Duodenal mucosa (tissue), 2 donors: ENCODE measurements around the gene GJA5.

ENCODE experiments used
- H3K27ac ChIP-seq: one replicate; pipeline ENCODE4 v1.7.0; 2013; ENCODE audit warnings: low read depth, low read length
- H3K27me3 ChIP-seq, 2 donors: one replicate each; pipeline ENCODE4 v1.7.0; 2013; ENCODE audit warnings: low read length in 2 of 2, control low read depth in 1 of 2; ENCODE audit not compliant: insufficient read depth in 2 of 2, control insufficient read depth in 1 of 2
- H3K36me3 ChIP-seq, 2 donors: one replicate each; pipeline ENCODE4 v1.7.0; 2013; ENCODE audit warnings: low read length in 2 of 2, control low read depth in 1 of 2; ENCODE audit not compliant: insufficient read depth in 2 of 2, control insufficient read depth in 1 of 2
- H3K4me1 ChIP-seq, 2 donors: one replicate each; pipeline ENCODE4 v1.7.0; 2013; ENCODE audit warnings: low read length in 2 of 2, control low read depth in 1 of 2; ENCODE audit not compliant: insufficient read depth in 2 of 2, control insufficient read depth in 1 of 2
- H3K4me3 ChIP-seq, 2 donors: one replicate each; pipeline ENCODE4 v1.7.0; 2013; ENCODE audit warnings: low read length in 2 of 2, low read depth in 1 of 2
- H3K9ac ChIP-seq, 2 donors: one replicate each; pipeline ENCODE4 v1.7.0; 2013; ENCODE audit warnings: low read length in 2 of 2, low read depth in 1 of 2
- H3K9me3 ChIP-seq, 2 donors: one replicate each; pipeline ENCODE4 v1.7.0; 2013; ENCODE audit warnings: low read length in 2 of 2, control low read depth in 1 of 2; ENCODE audit not compliant: control insufficient read depth in 1 of 2

Gene GJA5

GRCh38 chr1:147768101-147768500 lies 7.7 kb upstream of the GJA5 start:
- Histone ChIP-seq H3K27ac (no peak overlapping the region), H3K27me3 (peaks cover 0 to 2% of the 10 kb centered on the region in 2 donors), H3K9me3 (no peaks in the 10 kb centered on the region), H3K36me3 (no peaks in the 10 kb centered on the region), H3K9ac (no peak overlapping the region), H3K4me3 (no peak overlapping the region), H3K4me1 (peaks cover 0 to under 1% of the 10 kb centered on the region in 2 donors)

DNA sequence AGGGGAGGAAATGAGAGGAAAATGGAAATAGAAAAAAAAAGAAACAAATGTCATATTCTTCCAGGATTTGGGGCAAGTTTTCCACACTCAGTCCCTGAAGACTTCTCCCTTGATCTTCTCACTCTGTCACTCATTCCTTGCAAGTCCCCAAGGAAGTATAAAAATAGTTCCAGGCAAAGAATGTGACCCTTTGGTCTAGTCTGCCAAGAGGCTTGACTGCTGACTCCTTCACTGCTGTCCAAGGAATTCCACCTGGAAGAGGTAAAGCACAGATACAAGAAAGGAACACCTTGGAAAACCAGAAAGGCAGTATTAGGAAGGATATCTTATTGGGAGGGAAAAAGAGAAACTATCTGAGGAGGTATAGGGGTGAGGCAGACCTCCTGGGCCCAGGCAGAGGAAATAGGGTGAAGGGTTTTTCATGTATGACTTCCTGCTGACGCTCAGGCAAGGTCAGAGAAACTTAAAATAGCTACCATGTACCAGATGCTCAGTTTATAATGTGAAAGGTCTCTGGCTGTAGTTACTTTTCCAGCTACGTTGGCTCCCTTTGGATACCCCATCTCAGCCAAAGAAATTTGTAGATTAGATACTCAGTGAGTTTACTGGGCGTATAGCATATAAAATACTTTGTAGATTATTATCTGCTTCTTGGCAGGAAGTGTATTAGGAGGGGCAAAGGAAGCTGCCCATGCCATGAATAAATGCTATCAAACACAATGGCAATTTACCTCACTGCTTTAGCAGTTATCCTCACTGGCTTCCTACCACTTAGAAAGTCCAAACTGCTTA lies 2.0 kb upstream of the GJA5 start:
- Histone ChIP-seq H3K4me3 (no peak overlapping the region), H3K9ac (no peak overlapping the region), H3K36me3 (no peaks in the 10 kb centered on the region), H3K27ac (no peak overlapping the region), H3K27me3 (peaks cover 0 to 12% of the 10 kb centered on the region in 2 donors), H3K4me1 (peaks cover 0 to 6% of the 10 kb centered on the region in 2 donors), H3K9me3 (no peaks in the 10 kb centered on the region)

- Histone ChIP-seq H3K9ac (no peak overlapping the region), H3K4me3 (no peak overlapping the region), H3K4me1 (peaks cover 0 to 6% of the 10 kb centered on the region in 2 donors), H3K27me3 (peaks cover 0 to 15% of the 10 kb centered on the region in 2 donors), H3K9me3 (no peaks in the 10 kb centered on the region), H3K27ac (no peak overlapping the region), H3K36me3 (no peaks in the 10 kb centered on the region)
Measured at GRCh38 chr1:147758379-147759100, 1.9 kb downstream of the GJA5 start.

DNA sequence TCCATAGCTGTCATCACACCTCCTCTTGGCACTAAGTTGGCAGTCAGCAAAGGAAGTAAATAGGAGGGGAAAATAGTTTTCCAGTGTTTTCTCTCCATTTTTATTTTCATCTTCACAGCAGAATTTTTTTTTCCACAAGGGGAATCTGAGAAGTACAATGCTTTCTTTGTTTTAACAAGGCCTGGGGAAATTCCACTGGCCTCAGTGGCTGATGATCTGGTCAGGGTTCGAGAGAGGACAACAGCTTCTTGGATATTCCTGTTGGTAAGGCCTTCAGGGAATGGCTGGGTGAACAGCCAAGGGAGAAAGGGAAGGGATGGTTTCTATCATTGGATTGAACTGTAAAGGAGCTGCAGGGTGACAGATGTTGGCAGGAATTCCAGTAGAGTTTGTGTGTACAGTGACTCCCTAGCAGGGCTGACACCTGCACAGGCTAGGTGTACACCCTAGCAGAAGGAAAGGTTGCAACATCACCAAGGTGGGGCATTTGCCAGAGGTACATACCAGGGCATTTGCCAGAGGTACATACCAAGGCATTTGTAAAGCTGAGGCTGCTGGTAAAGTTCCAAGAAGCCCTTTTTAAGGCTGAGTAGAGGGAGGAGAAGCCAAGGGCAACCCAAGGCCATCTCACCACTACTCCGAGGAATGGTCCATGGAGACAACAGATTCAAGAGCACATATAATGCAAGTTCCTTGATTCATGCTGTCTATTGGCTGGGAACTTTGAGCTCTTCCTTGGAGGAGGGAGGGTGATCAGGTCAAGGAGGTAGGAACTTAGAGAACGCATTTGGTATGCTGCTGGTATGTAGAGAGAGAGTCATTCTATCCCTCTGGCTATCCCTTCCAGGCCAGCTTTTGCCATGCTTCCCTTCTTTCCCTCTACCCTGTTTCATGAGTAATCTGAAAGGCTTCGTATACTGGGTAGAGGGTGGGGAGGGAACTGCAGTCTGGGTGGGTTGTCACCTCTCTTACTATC lies 3.1 kb downstream of the GJA5 start:
- Histone ChIP-seq H3K9ac (no peak overlapping the region), H3K4me3 (no peak overlapping the region), H3K27ac (no peak overlapping the region), H3K4me1 (no peaks in the 10 kb centered on the region), H3K27me3 (peaks cover 0 to 15% of the 10 kb centered on the region in 2 donors), H3K9me3 (no peaks in the 10 kb centered on the region), H3K36me3 (no peaks in the 10 kb centered on the region)

GRCh38 chr1:147756341-147756740 lies 4.1 kb downstream of the GJA5 start:
- Histone ChIP-seq H3K27ac (no peak overlapping the region), H3K9me3 (no peaks in the 10 kb centered on the region), H3K4me3 (no peak overlapping the region), H3K27me3 (peaks cover 0 to 15% of the 10 kb centered on the region in 2 donors), H3K4me1 (no peaks in the 10 kb centered on the region), H3K36me3 (no peaks in the 10 kb centered on the region), H3K9ac (no peak overlapping the region)

- H3K27me3 ChIP-seq = peaks cover 0 to 10% of the 10 kb centered on the region in 2 donors
- H3K9me3 ChIP-seq = no peaks in the 10 kb centered on the region
- H3K9ac ChIP-seq = no peak overlapping the region
- H3K4me3 ChIP-seq = no peak overlapping the region
- H3K27ac ChIP-seq = no peak overlapping the region
- no peaks in the 10 kb centered on the region for H3K36me3 ChIP-seq
- no peaks in the 10 kb centered on the region for H3K4me1 ChIP-seq
Measured at GRCh38 chr1:147754661-147755060, 5.7 kb downstream of the GJA5 start.

DNA sequence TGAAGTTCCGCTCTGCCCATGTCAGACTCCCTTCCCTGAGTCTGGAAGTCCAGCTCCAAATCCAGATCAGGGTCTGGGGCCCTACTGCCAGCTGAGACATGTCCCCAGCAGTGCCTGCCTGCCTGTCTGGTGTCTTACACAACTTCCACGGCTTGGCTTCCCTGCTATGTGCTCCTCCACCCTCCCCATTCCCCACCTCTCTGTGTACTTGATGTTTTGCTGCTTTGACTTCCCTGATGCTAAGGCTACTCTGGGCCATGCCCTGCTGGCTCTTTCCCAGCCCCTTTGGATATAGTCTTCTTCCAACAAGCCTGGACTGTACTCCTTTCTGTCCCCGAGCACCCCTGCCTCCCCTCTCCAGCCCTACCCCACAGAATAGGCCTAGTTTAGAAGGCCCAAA lies 7.3 kb downstream of the GJA5 start:
- Histone ChIP-seq H3K9me3 (no peaks in the 10 kb centered on the region), H3K9ac (no peak overlapping the region), H3K27ac (no peak overlapping the region), H3K27me3 (peaks cover 0 to 3% of the 10 kb centered on the region in 2 donors), H3K4me3 (no peak overlapping the region), H3K4me1 (no peaks in the 10 kb centered on the region), H3K36me3 (no peaks in the 10 kb centered on the region)

DNA sequence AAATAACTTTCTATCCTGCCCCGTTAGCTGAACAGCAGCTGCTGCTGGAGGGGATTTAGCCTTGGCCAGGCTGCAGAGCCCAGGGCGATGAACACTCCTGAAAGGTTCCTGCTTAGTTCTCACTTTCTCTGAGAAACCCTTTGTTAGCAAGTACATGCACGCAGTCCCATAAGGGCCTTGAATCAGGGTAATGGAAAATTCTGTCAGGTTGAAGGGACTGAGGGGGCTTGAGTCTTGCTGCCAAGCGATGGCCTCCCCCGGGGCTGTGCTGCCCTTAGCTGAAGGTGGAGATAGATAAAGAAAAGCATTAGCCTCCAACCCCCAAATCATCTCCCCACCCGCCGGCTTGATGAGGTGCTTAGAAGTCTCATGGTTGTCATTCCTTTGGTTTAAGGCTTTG lies 7.9 kb downstream of the GJA5 start:
- no peaks in the 10 kb centered on the region for H3K4me1 ChIP-seq
- H3K9ac ChIP-seq = no peak overlapping the region
- H3K36me3 ChIP-seq = no peaks in the 10 kb centered on the region
- no peak overlapping the region for H3K4me3 ChIP-seq
- peaks cover 0 to 3% of the 10 kb centered on the region in 2 donors for H3K27me3 ChIP-seq
- no peak overlapping the region for H3K27ac ChIP-seq
- H3K9me3 ChIP-seq = no peaks in the 10 kb centered on the region

DNA sequence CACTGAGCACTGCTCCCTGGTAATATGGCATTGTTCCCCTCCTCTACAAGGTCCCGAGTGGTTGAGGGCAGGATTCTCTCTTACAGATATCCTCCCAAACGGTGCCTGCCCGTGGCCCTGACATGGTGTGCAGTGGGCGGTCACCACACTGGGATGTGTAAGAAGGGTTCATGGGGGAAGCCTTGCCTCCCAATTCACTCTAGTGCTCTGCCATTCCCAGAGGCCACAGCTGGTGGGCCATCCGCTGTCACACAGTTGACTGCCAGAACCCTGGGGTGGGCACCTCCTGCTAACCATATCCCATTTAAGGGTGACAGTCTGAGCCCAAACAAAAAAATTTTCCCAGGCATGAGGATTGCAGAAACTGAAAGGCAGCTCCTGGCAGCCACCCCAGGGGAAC lies 9.1 kb downstream of the GJA5 start:
- H3K27me3 ChIP-seq = no peaks in the 10 kb centered on the region
- H3K27ac ChIP-seq = no peak overlapping the region
- H3K9me3 ChIP-seq = no peaks in the 10 kb centered on the region
- H3K9ac ChIP-seq = no peak overlapping the region
- no peak overlapping the region for H3K4me3 ChIP-seq
- no peaks in the 10 kb centered on the region for H3K4me1 ChIP-seq
- no peaks in the 10 kb centered on the region for H3K36me3 ChIP-seq
